ENCODE results near the gene ANKRD22. TPM values are rescaled to one million over a fixed set of nuclear protein-coding genes. Genes with fewer than 3 reads are reported as not detected.

Gene ANKRD22
- total and polyA plus RNA-seq, 2 of the 8 experiments (the other 6 are each of a cell fraction or from before 2014, with no cell fraction given), result 0.68 TPM; not detected in 1

DNA sequence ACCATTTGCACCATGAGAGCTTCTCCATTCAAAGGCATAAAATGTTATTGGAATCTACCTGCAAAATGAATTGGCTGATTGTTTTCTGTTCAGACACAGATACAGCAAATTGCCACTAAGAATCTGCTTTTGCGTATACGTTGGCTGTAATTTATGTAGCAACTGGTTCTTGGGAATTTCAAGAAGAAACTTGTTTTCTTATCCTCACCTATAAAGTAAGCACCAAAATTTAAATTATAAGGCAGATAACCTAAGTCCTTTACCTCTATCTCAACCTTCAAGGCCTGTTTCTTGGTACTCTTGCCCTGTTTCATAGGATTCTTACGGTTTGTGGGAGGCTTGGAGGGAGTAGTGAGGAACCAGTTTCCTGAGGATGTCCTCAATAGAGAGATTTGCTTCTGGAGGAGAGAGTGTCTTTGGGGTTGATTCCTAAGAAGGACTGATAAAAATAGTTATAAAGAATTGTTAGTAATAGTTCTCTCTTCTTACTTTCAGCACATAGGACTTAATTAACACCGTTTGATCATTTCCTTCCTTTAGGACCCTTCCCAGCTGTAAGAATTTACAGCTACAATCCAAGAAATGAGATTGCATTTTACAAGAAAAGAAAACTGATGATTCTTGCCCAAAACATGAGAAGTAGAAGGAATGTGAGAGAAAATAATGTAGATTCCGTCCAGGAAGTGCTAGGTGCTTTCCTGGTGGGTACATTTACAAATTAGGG is 30.4 kb upstream of the ANKRD22 start:
- no peaks in the 10 kb centered on the region for H3K79me1 ChIP-seq (ENCODE audit: low read depth, low read length)
- H3K4me3 ChIP-seq (ENCODE audit: extremely low read depth in 1 of 4, insufficient read depth in 2 of 4, low read depth in 3 of 4, low read length in 4 of 4), result no peak overlapping the region
- H3K4ac ChIP-seq (replicated peaks; ENCODE audit: insufficient read length, low read depth, low read length), result no peak overlapping the region
- H4K20me1 ChIP-seq (replicated peaks in 1 of 2; ENCODE audit: control insufficient read depth in 1 of 2, insufficient read depth in 2 of 2, low read length in 2 of 2), result no peaks in the 10 kb centered on the region
- no peak overlapping the region for H4K8ac ChIP-seq (ENCODE audit: extremely low read depth, insufficient read depth, low read length)
- H2AK5ac ChIP-seq (ENCODE audit: low read depth, low read length), result no peak overlapping the region
- H3K4me2 ChIP-seq (ENCODE audit: insufficient read depth in 1 of 2, low read depth in 2 of 2, low read length in 2 of 2), result no peak overlapping the region; a peak in 1 of 4 replicates
- no peak overlapping the region for H2AFZ ChIP-seq (ENCODE audit: low read length)
- no peak overlapping the region for H2BK12ac ChIP-seq (ENCODE audit: low read depth, low read length)
- FAIRE-seq (no peak), DNase-seq (ENCODE audit: low read depth in 1 of 2, low spot score in 2 of 2) (no peak)
- no peaks in the 10 kb centered on the region for H3K9me3 ChIP-seq (ENCODE audit: insufficient read depth in 2 of 2, low read depth in 1 of 2, low read length in 1 of 2)
- no peak overlapping the region for H3K23ac ChIP-seq (ENCODE audit: insufficient read length)
- H3K23me2 ChIP-seq (ENCODE audit: low read depth, low read length), result peaks cover 10% of the 10 kb centered on the region; the same call in 1 of the 2 replicates
- no peak overlapping the region for H3K18ac ChIP-seq (ENCODE audit: extremely low read depth, low read length)
- H2BK20ac ChIP-seq (ENCODE audit: low read length), result no peak overlapping the region
- no peak overlapping the region for H2BK120ac ChIP-seq (replicated peaks; ENCODE audit: low read depth, low read length)
- WGBS, 2 experiments (ENCODE audit: extremely low coverage in 1 of 2, insufficient coverage in 1 of 2, insufficient read length in 1 of 2, insufficient replicate concordance in 2 of 2, low coverage in 1 of 2, low lambda C conversion rate in 2 of 2, missing lambda C conversion rate in 1 of 2), result 75% methylated on average over 5 of the region's 5 CpGs; no CpG with 5 or more reads in 1 of the 2 experiments
- H3K27me3 ChIP-seq (replicated peaks in 1 of 4; ENCODE audit: control insufficient read depth in 3 of 4, extremely low read depth in 1 of 4, insufficient read depth in 3 of 4, low read length in 3 of 4), result peaks cover 0 to 3% (median 1%) of the 10 kb centered on the region in 4 experiments; a peak in 1 of 7 replicates
- no peak overlapping the region for H2BK15ac ChIP-seq (ENCODE audit: low read length)
- no peak overlapping the region for H4K91ac ChIP-seq (replicated peaks; ENCODE audit: insufficient read length, low read length)
- no peaks in the 10 kb centered on the region for H3K36me3 ChIP-seq (ENCODE audit: control insufficient read depth in 2 of 4, insufficient read depth in 4 of 4, low read length in 3 of 4)
- ChIA-PET POLR2A (ENCODE audit: partially characterized antibody) (interaction anchor here (0.7 to 2.0 kb wide), 3 partner anchors 8 to 1020 kb away, joined by 3 to 5 read pairs (median 4); no protein-coding TSS in a partner anchor), CTCF (ENCODE audit: partially characterized antibody) (interaction anchor here (0.7 to 1.8 kb wide), 5 partner anchors 20 to 52 kb away, joined by 3 to 5 read pairs (median 3); no protein-coding TSS in a partner anchor)
- no peak overlapping the region for H2BK5ac ChIP-seq (ENCODE audit: low read depth, low read length)
- no peaks in the 10 kb centered on the region for H3K79me2 ChIP-seq (ENCODE audit: control insufficient read depth in 1 of 2, insufficient read depth in 2 of 2, low read length in 2 of 2)
- TF ChIP-seq BRCA1 (IDR thresholded peaks at IDR 0.05; ENCODE audit: low read depth, low read length) (no peak), FOSL1 (IDR thresholded peaks at IDR 0.05; ENCODE audit: insufficient read depth, low read depth, low read length) (no peak), TCF12 (IDR thresholded peaks at IDR 0.05; ENCODE audit: low read depth, low read length) (no peak), BCL11A (IDR thresholded peaks at IDR 0.05; ENCODE audit: low read depth in 2 of 2, low read length in 2 of 2) (no peak), RBBP5 (IDR thresholded peaks at IDR 0.05; ENCODE audit: borderline replicate concordance, low read depth, low read length) (no peak)
- TF ChIP-seq, protein P1, sequence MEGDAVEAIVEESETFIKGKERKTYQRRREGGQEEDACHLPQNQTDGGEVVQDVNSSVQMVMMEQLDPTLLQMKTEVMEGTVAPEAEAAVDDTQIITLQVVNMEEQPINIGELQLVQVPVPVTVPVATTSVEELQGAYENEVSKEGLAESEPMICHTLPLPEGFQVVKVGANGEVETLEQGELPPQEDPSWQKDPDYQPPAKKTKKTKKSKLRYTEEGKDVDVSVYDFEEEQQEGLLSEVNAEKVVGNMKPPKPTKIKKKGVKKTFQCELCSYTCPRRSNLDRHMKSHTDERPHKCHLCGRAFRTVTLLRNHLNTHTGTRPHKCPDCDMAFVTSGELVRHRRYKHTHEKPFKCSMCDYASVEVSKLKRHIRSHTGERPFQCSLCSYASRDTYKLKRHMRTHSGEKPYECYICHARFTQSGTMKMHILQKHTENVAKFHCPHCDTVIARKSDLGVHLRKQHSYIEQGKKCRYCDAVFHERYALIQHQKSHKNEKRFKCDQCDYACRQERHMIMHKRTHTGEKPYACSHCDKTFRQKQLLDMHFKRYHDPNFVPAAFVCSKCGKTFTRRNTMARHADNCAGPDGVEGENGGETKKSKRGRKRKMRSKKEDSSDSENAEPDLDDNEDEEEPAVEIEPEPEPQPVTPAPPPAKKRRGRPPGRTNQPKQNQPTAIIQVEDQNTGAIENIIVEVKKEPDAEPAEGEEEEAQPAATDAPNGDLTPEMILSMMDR (IDR thresholded peaks at IDR 0.05; ENCODE audit: control extremely low read depth in 1 of 3, insufficient read depth in 1 of 3, low read depth in 1 of 3, low read length in 3 of 3), result no peak
- no peak overlapping the region for H3K56ac ChIP-seq (replicated peaks; ENCODE audit: insufficient read length, low read depth, low read length)
- no peak overlapping the region for H3K14ac ChIP-seq (ENCODE audit: insufficient read length)
- no peak overlapping the region for H3K27ac ChIP-seq (ENCODE audit: low read depth, low read length)
- no peak overlapping the region for H4K5ac ChIP-seq (ENCODE audit: insufficient read length, low read depth, low read length)
- H3K9ac ChIP-seq (replicated peaks in 1 of 4; ENCODE audit: extremely low read depth in 1 of 4, low read depth in 3 of 4, low read length in 3 of 4), result no peak overlapping the region
- H3K4me1 ChIP-seq (replicated peaks in 1 of 4; ENCODE audit: control insufficient read depth in 3 of 4, insufficient read depth in 4 of 4, low read length in 3 of 4), result peaks cover 0 to 6% (median 2%) of the 10 kb centered on the region in 4 experiments; a peak in 3 of 7 replicates
